22Rv1 (cell line): ENCODE results near the gene DCK.

Source experiments
- H3K27ac ChIP-seq: fragments of 450-650 bp; 2 replicates; pipeline ENCODE4 v1.5.1; 2017
- CTCF ChIP-seq: fragments of 450-650 bp; IDR thresholded peaks from 2 replicates; pipeline ENCODE4 v1.5.1; 2017; ENCODE audit warnings: mild to moderate bottlenecking
- ZFX ChIP-seq: fragments of 450-650 bp; IDR thresholded peaks from 2 replicates; pipeline ENCODE4 v1.6.1; 2017; ENCODE audit warnings: antibody characterized with exemption, borderline replicate concordance

DCK gene

GRCh38 chr4:71065991-71066510 is 72.6 kb downstream of the DCK start:
- H3K27ac ChIP-seq, result peak overlapping the region; percentile 76
- TF ChIP-seq CTCF (no peak), ZFX (no peak)

GRCh38 chr4:71066737-71067716 is 73.6 kb downstream of the DCK start:
- H3K27ac ChIP-seq, result peak overlapping the region; percentile 76
- TF ChIP-seq ZFX, result no peak
- TF ChIP-seq CTCF, result no peak

- TF ChIP-seq CTCF (no peak), ZFX (no peak)
- peak overlapping the region; percentile 76 for H3K27ac ChIP-seq
Observed at GRCh38 chr4:71069063-71069462, 75.6 kb downstream of the DCK start.

- TF ChIP-seq CTCF (no peak), ZFX (no peak)
- H3K27ac ChIP-seq, result no peak overlapping the region
Observed at GRCh38 chr4:71070015-71070414, 76.6 kb downstream of the DCK start.

GRCh38 chr4:71074452-71075299 is 81.2 kb downstream of the DCK start:
- H3K27ac ChIP-seq, result peak overlapping the region; percentile 43
- no peak for TF ChIP-seq ZFX
- TF ChIP-seq CTCF, result no peak
